Stimulated activated naive CD4-positive, alpha-beta T cell treated with Interleukin-2 at 50 U/mL for 16 hours (primary cell): ENCODE measurements around the gene MAX.

Experiments
- DNase-seq: peaks from one replicate; lab custom pipeline; 2025; lab: John Stamatoyannopoulos, UW

MAX gene

GRCh38 chr14:65072937-65073336 is 29.4 kb downstream of the MAX start:
- no peak for DNase-seq

- no peak for DNase-seq
These were observed 30.1 kb downstream of the MAX start for GRCh38 chr14:65072256-65072655.

- no peak for DNase-seq
These were observed 30.8 kb downstream of the MAX start for GRCh38 chr14:65071544-65071943.

GRCh38 chr14:65070471-65070976 is 31.8 kb downstream of the MAX start:
- no peak for DNase-seq

GRCh38 chr14:65069874-65070413 is 32.4 kb downstream of the MAX start:
- no peak for DNase-seq

- no peak for DNase-seq
These were observed 36.6 kb downstream of the MAX start for GRCh38 chr14:65065719-65066118.

GRCh38 chr14:65062096-65063075 is 39.9 kb downstream of the MAX start:
- no peak for DNase-seq

- DNase-seq, result no peak
These were observed 44.6 kb downstream of the MAX start for GRCh38 chr14:65057695-65058094.

- no peak for DNase-seq
These were observed 47.7 kb downstream of the MAX start for GRCh38 chr14:65054471-65055085.

- no peak for DNase-seq
These were observed 48.9 kb downstream of the MAX start for GRCh38 chr14:65053466-65053865.

GRCh38 chr14:65052832-65053231 is 49.5 kb downstream of the MAX start:
- DNase-seq, result no peak

GRCh38 chr14:65045709-65046108 is 56.6 kb downstream of the MAX start:
- DNase-seq, result no peak

- DNase-seq, result no peak
These were observed 57.3 kb downstream of the MAX start for GRCh38 chr14:65045006-65045405.

- DNase-seq, result no peak
These were observed 57.7 kb downstream of the MAX start for GRCh38 chr14:65044596-65044959.

- no peak for DNase-seq
These were observed 58.3 kb downstream of the MAX start for GRCh38 chr14:65043893-65044595.

GRCh38 chr14:65042731-65043372 is 59.5 kb downstream of the MAX start:
- no peak for DNase-seq

- DNase-seq, result no peak
These were observed 60.0 kb downstream of the MAX start for GRCh38 chr14:65042296-65042695.

GRCh38 chr14:65041434-65041915 is 60.8 kb downstream of the MAX start:
- DNase-seq, result no peak

GRCh38 chr14:65040666-65041433 is 61.5 kb downstream of the MAX start:
- DNase-seq, result no peak

- DNase-seq, result no peak
These were observed 63.4 kb downstream of the MAX start for GRCh38 chr14:65038966-65039365.

- DNase-seq, result no peak
These were observed 67.3 kb downstream of the MAX start for GRCh38 chr14:65035049-65035448.
